HEK293 (cell line): Measurements from ENCODE around the gene ACYP1.

Experiments used
- CTCF ChIA-PET: fragments of 350-600 bp; formaldehyde crosslinking; extraction: SDS; loops from one replicate; lab custom pipeline; 2021; ENCODE audit warnings: antibody characterized with exemption; lab: Yijun Ruan, JAX
- POLR2A ChIA-PET: fragments of 300-600 bp; formaldehyde crosslinking; extraction: SDS; loops from one replicate; lab custom pipeline; 2020; ENCODE audit warnings: antibody characterized with exemption, inconsistent platforms; lab: Yijun Ruan, JAX
- H3K27ac ChIP-seq: fragments of 200-500 bp; sonication (Bioruptor generic); 2 replicates; pipeline ENCODE4 v1.5.1; 2014; ENCODE audit warnings: low read depth, low read length, control low read depth, inconsistent platforms; ENCODE audit errors: extremely low read depth
- H3K36me3 ChIP-seq, 2 experiments: fragments of 200-500 bp in 1 of 2; sonication (Bioruptor generic) in 1 of 2; 1 replicate in 1 of 2; 2 replicates in 1 of 2; pipeline ENCODE4 v1.5.1; 2014 to 2017; ENCODE audit warnings: inconsistent platforms in 2 of 2, low read length in 2 of 2; ENCODE audit not compliant: control insufficient read depth in 2 of 2, insufficient read depth in 1 of 2
- H3K4me1 ChIP-seq: fragments of 200-500 bp; sonication (Bioruptor generic); 2 replicates; pipeline ENCODE4 v1.5.1; 2014; ENCODE audit warnings: mild to moderate bottlenecking, low read length, inconsistent platforms; ENCODE audit not compliant: control insufficient read depth, insufficient read depth
- H3K4me3 ChIP-seq: 2 replicates; pipeline ENCODE4 v1.5.1; 2011; ENCODE audit warnings: low read depth, mild to moderate bottlenecking, control low read depth, low read length, moderate library complexity
- H3K9me3 ChIP-seq: fragments of 200-500 bp; sonication (Bioruptor generic); 2 replicates; pipeline ENCODE4 v1.5.1; 2014; ENCODE audit warnings: low read depth, low read length, inconsistent platforms; ENCODE audit not compliant: control insufficient read depth, insufficient read depth
- EGR2 ChIP-seq: fragments of 450-650 bp; formaldehyde crosslinking; IDR thresholded peaks from 2 replicates; pipeline ENCODE4 v1.5.1; 2016; ENCODE audit warnings: low read depth, missing biosample characterization, missing genetic modification characterization
- KLF8 ChIP-seq: fragments of 450-650 bp; formaldehyde crosslinking; IDR thresholded peaks from 2 replicates; pipeline ENCODE4 v1.5.1; 2016; ENCODE audit warnings: missing biosample characterization, missing genetic modification characterization
- MEIS1 ChIP-seq: sonication (generic); formaldehyde crosslinking; IDR thresholded peaks from 2 replicates; pipeline ENCODE4 v1.8.1; 2022; ENCODE audit warnings: missing genetic modification reagents, mild to moderate bottlenecking, borderline replicate concordance
- PRDM1 ChIP-seq: fragments of 450-650 bp; formaldehyde crosslinking; IDR thresholded peaks from 2 replicates; pipeline ENCODE4; 2016; ENCODE audit warnings: missing biosample characterization, missing genetic modification characterization
- SP3 ChIP-seq: fragments of 450-650 bp; formaldehyde crosslinking; IDR thresholded peaks from 2 replicates; pipeline ENCODE4 v1.5.1; 2016; ENCODE audit warnings: missing biosample characterization, missing genetic modification characterization
- ZNF112 ChIP-seq: fragments of 450-650 bp; formaldehyde crosslinking; IDR thresholded peaks from 2 replicates; pipeline ENCODE4 v1.5.0; 2017; ENCODE audit warnings: missing biosample characterization, missing genetic modification characterization
- ZNF335 ChIP-seq: fragments of 450-650 bp; formaldehyde crosslinking; conservative IDR thresholded peaks from 2 replicates; pipeline ENCODE4 v1.5.1; 2016; ENCODE audit warnings: missing biosample characterization, missing genetic modification characterization
- ZNF341 ChIP-seq: fragments of 450-650 bp; formaldehyde crosslinking; IDR thresholded peaks from 2 replicates; pipeline ENCODE4; 2016; ENCODE audit warnings: low read depth, missing biosample characterization, missing genetic modification characterization
- ZNF510 ChIP-seq: fragments of 450-650 bp; formaldehyde crosslinking; IDR thresholded peaks from 2 replicates; pipeline ENCODE4 v1.5.1; 2018; ENCODE audit warnings: mild to moderate bottlenecking, missing genetic modification characterization, missing biosample characterization; ENCODE audit not compliant: insufficient replicate concordance
- ZNF571 ChIP-seq: fragments of 450-650 bp; formaldehyde crosslinking; IDR thresholded peaks from 2 replicates; pipeline ENCODE4 v1.5.0; 2017; ENCODE audit warnings: missing biosample characterization, missing genetic modification characterization
- ZNF585B ChIP-seq: fragments of 450-650 bp; formaldehyde crosslinking; IDR thresholded peaks from 2 replicates; pipeline ENCODE4 v1.5.1; 2016; ENCODE audit warnings: missing biosample characterization, missing genetic modification characterization
- ZNF626 ChIP-seq: fragments of 450-650 bp; sonication (Bioruptor Pico); formaldehyde crosslinking; IDR thresholded peaks from 2 replicates; pipeline ENCODE4 v1.5.1; 2018; ENCODE audit warnings: missing biosample characterization, missing genetic modification characterization, inconsistent platforms
- ZNF701 ChIP-seq: fragments of 450-650 bp; formaldehyde crosslinking; IDR thresholded peaks from 2 replicates; pipeline ENCODE4 v1.5.1; 2016; ENCODE audit warnings: missing biosample characterization, missing genetic modification characterization
- ZNF843 ChIP-seq: fragments of 450-650 bp; formaldehyde crosslinking; IDR thresholded peaks from 2 replicates; pipeline ENCODE4 v1.5.1; 2016; ENCODE audit warnings: missing biosample characterization, missing genetic modification characterization
- TF ChIP-seq, protein P1 (sequence below): fragments of 450-650 bp; formaldehyde crosslinking; IDR thresholded peaks from 2 replicates; pipeline ENCODE4 v1.5.1; 2016; ENCODE audit warnings: missing biosample characterization, missing genetic modification characterization
- TF ChIP-seq, protein P2 (sequence below): fragments of 450-650 bp; formaldehyde crosslinking; IDR thresholded peaks from 2 replicates; pipeline ENCODE4 v1.5.1; 2016; ENCODE audit warnings: missing biosample characterization, missing genetic modification characterization
- TF ChIP-seq, protein P3 (sequence below): IDR thresholded peaks from 2 replicates; pipeline ENCODE4 v1.6.1; 2011; ENCODE audit warnings: mild to moderate bottlenecking, low read depth, low read length, borderline replicate concordance
- TF ChIP-seq, protein P4 (sequence below): fragments of 450-650 bp; formaldehyde crosslinking; IDR thresholded peaks from 2 replicates; pipeline ENCODE4 v1.5.1; 2016; ENCODE audit warnings: missing biosample characterization, missing genetic modification characterization, borderline replicate concordance
- TF ChIP-seq, protein P5 (sequence below): fragments of 450-650 bp; formaldehyde crosslinking; conservative IDR thresholded peaks from 2 replicates; pipeline ENCODE4 v1.5.1; 2016; ENCODE audit warnings: low read depth, missing biosample characterization, missing genetic modification characterization

The ACYP1 gene

DNA sequence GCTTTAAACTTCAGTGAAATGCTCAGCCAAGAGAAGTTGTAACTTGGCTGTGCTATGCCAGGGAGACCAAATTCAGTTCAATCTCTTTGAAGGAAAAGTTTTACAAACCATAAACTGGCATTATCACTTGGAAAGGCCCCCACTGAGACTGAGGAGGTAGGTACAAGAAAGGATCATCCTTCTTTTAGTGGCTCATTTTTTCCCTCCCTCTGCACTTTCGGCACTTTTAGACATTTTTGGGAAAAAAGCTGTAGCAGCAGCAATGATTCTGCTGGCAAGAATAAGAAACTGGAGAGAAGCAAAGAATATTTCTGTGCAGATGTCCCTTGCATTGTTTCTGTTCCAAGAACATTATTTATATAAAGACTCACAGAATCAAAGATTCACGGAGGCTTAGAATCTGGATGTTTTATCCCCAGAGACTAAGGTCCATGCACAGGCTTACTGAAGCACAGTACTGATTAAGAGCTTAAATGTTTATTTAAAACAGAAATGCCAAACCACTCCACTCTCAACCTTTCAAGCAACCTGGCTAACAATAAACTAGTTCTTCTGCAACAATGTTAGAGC, 17.9 kb upstream of the ACYP1 start:
- CTCF ChIA-PET, result interaction anchor here (0.6 to 0.7 kb wide), 2 partner anchors 19 to 221 kb away, joined by 3 read pairs; no protein-coding TSS in a partner anchor
- TF ChIP-seq, protein P1, sequence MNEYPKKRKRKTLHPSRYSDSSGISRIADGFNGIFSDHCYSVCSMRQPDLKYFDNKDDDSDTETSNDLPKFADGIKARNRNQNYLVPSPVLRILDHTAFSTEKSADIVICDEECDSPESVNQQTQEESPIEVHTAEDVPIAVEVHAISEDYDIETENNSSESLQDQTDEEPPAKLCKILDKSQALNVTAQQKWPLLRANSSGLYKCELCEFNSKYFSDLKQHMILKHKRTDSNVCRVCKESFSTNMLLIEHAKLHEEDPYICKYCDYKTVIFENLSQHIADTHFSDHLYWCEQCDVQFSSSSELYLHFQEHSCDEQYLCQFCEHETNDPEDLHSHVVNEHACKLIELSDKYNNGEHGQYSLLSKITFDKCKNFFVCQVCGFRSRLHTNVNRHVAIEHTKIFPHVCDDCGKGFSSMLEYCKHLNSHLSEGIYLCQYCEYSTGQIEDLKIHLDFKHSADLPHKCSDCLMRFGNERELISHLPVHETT, result no peak
- TF ChIP-seq PRDM1 (tag by site-specific recombination) (no peak), ZNF571 (no peak), ZNF510 (tag by site-specific recombination) (no peak), KLF8 (tag by site-specific recombination) (no peak), ZNF341 (tag by site-specific recombination) (no peak), SP3 (tag by site-specific recombination) (no peak), EGR2 (tag by site-specific recombination) (no peak), ZNF843 (no peak), ZNF626 (tag by site-specific recombination) (no peak)
- TF ChIP-seq, protein P2, sequence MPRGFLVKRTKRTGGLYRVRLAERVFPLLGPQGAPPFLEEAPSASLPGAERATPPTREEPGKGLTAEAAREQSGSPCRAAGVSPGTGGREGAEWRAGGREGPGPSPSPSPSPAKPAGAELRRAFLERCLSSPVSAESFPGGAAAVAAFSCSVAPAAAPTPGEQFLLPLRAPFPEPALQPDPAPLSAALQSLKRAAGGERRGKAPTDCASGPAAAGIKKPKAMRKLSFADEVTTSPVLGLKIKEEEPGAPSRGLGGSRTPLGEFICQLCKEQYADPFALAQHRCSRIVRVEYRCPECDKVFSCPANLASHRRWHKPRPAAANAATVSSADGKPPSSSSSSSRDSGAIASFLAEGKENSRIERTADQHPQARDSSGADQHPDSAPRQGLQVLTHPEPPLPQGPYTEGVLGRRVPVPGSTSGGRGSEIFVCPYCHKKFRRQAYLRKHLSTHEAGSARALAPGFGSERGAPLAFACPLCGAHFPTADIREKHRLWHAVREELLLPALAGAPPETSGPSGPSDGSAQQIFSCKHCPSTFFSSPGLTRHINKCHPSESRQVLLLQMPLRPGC (tag by site-specific recombination), result no peak
- no peak overlapping the region for H3K4me3 ChIP-seq
- no peaks in the 10 kb centered on the region for H3K4me1 ChIP-seq
- POLR2A ChIA-PET, result no interaction called here
- peaks cover 20 to 55% of the 10 kb centered on the region in 2 experiments for H3K36me3 ChIP-seq
- no peak overlapping the region for H3K27ac ChIP-seq
- no peaks in the 10 kb centered on the region for H3K9me3 ChIP-seq

DNA sequence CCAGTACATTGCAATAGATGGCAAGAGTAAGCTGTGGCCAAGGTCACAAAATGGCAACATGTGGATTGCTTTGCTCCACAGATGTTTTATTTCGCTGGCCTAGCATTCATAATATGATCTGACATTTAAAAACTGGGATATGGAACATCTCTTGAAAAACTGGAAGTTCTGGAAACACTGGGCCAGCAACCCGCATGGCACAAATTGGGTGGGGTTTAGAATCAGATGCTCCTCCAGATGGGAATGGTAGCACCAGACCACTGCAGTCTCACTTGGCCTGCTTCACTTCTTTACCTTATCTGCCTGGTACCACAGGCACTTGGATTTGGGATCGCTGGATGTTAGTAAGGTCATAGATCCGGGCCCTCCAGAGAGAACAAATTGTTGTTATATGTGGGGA, 15.7 kb upstream of the ACYP1 start:
- Histone ChIP-seq H3K9me3 (no peaks in the 10 kb centered on the region), H3K36me3 (peaks cover 0 to 35% of the 10 kb centered on the region in 2 experiments; a peak in 2 of 3 replicates), H3K4me3 (no peak overlapping the region), H3K4me1 (no peaks in the 10 kb centered on the region)
- POLR2A ChIA-PET, result no interaction called here
- CTCF ChIA-PET, result interaction anchor here (0.6 to 2.2 kb wide), 3 partner anchors 9 to 458 kb away, joined by 3 to 13 read pairs (median 5); no protein-coding TSS in a partner anchor
- TF ChIP-seq, protein P3, sequence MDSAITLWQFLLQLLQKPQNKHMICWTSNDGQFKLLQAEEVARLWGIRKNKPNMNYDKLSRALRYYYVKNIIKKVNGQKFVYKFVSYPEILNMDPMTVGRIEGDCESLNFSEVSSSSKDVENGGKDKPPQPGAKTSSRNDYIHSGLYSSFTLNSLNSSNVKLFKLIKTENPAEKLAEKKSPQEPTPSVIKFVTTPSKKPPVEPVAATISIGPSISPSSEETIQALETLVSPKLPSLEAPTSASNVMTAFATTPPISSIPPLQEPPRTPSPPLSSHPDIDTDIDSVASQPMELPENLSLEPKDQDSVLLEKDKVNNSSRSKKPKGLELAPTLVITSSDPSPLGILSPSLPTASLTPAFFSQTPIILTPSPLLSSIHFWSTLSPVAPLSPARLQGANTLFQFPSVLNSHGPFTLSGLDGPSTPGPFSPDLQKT, result no peak
- TF ChIP-seq ZNF585B (tag by site-specific recombination), result no peak
- TF ChIP-seq ZNF335 (tag by site-specific recombination), result no peak
- TF ChIP-seq MEIS1, result no peak
- TF ChIP-seq, protein P4, sequence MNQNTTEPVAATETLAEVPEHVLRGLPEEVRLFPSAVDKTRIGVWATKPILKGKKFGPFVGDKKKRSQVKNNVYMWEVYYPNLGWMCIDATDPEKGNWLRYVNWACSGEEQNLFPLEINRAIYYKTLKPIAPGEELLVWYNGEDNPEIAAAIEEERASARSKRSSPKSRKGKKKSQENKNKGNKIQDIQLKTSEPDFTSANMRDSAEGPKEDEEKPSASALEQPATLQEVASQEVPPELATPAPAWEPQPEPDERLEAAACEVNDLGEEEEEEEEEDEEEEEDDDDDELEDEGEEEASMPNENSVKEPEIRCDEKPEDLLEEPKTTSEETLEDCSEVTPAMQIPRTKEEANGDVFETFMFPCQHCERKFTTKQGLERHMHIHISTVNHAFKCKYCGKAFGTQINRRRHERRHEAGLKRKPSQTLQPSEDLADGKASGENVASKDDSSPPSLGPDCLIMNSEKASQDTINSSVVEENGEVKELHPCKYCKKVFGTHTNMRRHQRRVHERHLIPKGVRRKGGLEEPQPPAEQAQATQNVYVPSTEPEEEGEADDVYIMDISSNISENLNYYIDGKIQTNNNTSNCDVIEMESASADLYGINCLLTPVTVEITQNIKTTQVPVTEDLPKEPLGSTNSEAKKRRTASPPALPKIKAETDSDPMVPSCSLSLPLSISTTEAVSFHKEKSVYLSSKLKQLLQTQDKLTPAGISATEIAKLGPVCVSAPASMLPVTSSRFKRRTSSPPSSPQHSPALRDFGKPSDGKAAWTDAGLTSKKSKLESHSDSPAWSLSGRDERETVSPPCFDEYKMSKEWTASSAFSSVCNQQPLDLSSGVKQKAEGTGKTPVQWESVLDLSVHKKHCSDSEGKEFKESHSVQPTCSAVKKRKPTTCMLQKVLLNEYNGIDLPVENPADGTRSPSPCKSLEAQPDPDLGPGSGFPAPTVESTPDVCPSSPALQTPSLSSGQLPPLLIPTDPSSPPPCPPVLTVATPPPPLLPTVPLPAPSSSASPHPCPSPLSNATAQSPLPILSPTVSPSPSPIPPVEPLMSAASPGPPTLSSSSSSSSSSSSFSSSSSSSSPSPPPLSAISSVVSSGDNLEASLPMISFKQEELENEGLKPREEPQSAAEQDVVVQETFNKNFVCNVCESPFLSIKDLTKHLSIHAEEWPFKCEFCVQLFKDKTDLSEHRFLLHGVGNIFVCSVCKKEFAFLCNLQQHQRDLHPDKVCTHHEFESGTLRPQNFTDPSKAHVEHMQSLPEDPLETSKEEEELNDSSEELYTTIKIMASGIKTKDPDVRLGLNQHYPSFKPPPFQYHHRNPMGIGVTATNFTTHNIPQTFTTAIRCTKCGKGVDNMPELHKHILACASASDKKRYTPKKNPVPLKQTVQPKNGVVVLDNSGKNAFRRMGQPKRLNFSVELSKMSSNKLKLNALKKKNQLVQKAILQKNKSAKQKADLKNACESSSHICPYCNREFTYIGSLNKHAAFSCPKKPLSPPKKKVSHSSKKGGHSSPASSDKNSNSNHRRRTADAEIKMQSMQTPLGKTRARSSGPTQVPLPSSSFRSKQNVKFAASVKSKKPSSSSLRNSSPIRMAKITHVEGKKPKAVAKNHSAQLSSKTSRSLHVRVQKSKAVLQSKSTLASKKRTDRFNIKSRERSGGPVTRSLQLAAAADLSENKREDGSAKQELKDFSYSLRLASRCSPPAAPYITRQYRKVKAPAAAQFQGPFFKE (tag by site-specific recombination), result no peak
- TF ChIP-seq, protein P5, sequence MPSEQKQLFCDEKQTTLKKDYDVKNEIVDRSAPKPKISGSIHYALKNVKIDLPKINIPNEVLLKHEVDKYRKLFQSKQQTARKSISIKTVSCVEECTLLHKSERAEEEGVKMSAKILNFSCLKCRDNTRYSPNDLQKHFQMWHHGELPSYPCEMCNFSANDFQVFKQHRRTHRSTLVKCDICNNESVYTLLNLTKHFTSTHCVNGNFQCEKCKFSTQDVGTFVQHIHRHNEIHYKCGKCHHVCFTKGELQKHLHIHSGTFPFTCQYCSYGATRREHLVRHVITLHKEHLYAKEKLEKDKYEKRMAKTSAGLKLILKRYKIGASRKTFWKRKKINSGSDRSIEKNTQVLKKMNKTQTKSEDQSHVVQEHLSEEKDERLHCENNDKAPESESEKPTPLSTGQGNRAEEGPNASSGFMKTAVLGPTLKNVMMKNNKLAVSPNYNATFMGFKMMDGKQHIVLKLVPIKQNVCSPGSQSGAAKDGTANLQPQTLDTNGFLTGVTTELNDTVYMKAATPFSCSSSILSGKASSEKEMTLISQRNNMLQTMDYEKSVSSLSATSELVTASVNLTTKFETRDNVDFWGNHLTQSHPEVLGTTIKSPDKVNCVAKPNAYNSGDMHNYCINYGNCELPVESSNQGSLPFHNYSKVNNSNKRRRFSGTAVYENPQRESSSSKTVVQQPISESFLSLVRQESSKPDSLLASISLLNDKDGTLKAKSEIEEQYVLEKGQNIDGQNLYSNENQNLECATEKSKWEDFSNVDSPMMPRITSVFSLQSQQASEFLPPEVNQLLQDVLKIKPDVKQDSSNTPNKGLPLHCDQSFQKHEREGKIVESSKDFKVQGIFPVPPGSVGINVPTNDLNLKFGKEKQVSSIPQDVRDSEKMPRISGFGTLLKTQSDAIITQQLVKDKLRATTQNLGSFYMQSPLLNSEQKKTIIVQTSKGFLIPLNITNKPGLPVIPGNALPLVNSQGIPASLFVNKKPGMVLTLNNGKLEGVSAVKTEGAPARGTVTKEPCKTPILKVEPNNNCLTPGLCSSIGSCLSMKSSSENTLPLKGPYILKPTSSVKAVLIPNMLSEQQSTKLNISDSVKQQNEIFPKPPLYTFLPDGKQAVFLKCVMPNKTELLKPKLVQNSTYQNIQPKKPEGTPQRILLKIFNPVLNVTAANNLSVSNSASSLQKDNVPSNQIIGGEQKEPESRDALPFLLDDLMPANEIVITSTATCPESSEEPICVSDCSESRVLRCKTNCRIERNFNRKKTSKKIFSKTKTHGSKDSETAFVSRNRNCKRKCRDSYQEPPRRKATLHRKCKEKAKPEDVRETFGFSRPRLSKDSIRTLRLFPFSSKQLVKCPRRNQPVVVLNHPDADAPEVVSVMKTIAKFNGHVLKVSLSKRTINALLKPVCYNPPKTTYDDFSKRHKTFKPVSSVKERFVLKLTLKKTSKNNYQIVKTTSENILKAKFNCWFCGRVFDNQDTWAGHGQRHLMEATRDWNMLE (tag by site-specific recombination), result no peak
- no peak for TF ChIP-seq ZNF701 (tag by site-specific recombination)
- no peak for TF ChIP-seq ZNF112 (tag by site-specific recombination)
- TF ChIP-seq, all 188 proteins: peak for 0
- H3K27ac ChIP-seq, result no peak overlapping the region
